ENCODE data around the gene AKR7A2. TPM values are rescaled to one million over a fixed set of nuclear protein-coding genes. Genes with fewer than 3 reads are reported as not detected.

The AKR7A2 gene
- polyA plus RNA-seq, 1 experiment: 47.5 TPM

- no peak overlapping the region for H3K27ac ChIP-seq (ENCODE audit: low read depth, low read length)
- DNase-seq (ENCODE audit: low read depth, low spot score): no peak
- TF ChIP-seq, protein P1, sequence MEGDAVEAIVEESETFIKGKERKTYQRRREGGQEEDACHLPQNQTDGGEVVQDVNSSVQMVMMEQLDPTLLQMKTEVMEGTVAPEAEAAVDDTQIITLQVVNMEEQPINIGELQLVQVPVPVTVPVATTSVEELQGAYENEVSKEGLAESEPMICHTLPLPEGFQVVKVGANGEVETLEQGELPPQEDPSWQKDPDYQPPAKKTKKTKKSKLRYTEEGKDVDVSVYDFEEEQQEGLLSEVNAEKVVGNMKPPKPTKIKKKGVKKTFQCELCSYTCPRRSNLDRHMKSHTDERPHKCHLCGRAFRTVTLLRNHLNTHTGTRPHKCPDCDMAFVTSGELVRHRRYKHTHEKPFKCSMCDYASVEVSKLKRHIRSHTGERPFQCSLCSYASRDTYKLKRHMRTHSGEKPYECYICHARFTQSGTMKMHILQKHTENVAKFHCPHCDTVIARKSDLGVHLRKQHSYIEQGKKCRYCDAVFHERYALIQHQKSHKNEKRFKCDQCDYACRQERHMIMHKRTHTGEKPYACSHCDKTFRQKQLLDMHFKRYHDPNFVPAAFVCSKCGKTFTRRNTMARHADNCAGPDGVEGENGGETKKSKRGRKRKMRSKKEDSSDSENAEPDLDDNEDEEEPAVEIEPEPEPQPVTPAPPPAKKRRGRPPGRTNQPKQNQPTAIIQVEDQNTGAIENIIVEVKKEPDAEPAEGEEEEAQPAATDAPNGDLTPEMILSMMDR (IDR thresholded peaks at IDR 0.05; ENCODE audit: low read depth, low read length): no peak
- POLR2A ChIA-PET: no interaction called here
- H3K9me3 ChIP-seq (ENCODE audit: control insufficient read depth, insufficient read depth, low read length): no peaks in the 10 kb centered on the region; the same call in 1 of the 2 replicates
- CTCF ChIA-PET: interaction anchor here (9.7 kb wide), 1 partner anchor 322 kb away, joined by 45 read pairs; no protein-coding TSS in a partner anchor
- H3K27me3 ChIP-seq (ENCODE audit: control insufficient read depth, insufficient read depth, low read length): no peaks in the 10 kb centered on the region
- H3K4me3 ChIP-seq (ENCODE audit: low read depth, low read length): no peak overlapping the region
Measured at GRCh38 chr1:19339214-19339861, 27.4 kb upstream of the AKR7A2 start.

GRCh38 chr1:19338323-19338762 is 26.4 kb upstream of the AKR7A2 start:
- no peak overlapping the region for H3K4me3 ChIP-seq (ENCODE audit: low read depth, low read length)
- ChIA-PET POLR2A (no interaction called here), CTCF (interaction anchor here (9.7 kb wide), 1 partner anchor 323 kb away, joined by 45 read pairs; no protein-coding TSS in a partner anchor)
- no peaks in the 10 kb centered on the region; the same call in 1 of the 2 replicates for H3K9me3 ChIP-seq (ENCODE audit: control insufficient read depth, insufficient read depth, low read length)
- TF ChIP-seq, protein P1 (IDR thresholded peaks at IDR 0.05; ENCODE audit: low read depth, low read length): 0 out of 2 replicates have a peak, but pooled peaks have one; percentile 12
- H3K27me3 ChIP-seq (ENCODE audit: control insufficient read depth, insufficient read depth, low read length): no peaks in the 10 kb centered on the region
- DNase-seq (ENCODE audit: low read depth, low spot score): no peak
- H3K27ac ChIP-seq (ENCODE audit: low read depth, low read length): no peak overlapping the region

GRCh38 chr1:19337289-19337688 is 25.3 kb upstream of the AKR7A2 start:
- CTCF ChIA-PET: interaction anchor here (1.2 to 9.7 kb wide), 2 partner anchors 317 to 324 kb away, joined by 3 to 45 read pairs; no protein-coding TSS in a partner anchor
- H3K4me3 ChIP-seq (ENCODE audit: low read depth, low read length): no peak overlapping the region

DNA sequence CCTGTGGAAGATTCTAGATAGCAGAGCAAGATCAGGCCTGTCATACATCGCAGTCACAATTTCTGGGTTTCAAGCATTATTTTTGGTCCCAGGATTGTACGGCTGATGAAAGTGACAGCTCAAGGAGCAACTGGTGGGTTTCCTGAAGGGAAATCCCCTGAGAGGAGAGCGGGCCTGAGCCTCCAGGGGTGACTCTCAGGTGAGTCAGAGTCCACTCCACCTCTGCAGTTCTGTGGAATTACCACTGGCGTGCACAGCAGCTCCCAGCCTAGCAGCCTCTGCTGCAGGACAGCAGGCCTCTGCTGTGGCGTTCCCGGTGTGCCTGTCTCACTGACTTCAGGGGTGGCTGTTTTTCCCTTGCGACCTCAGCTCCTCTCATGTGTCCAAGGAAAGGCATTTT is 24.6 kb upstream of the AKR7A2 start:
- CTCF ChIA-PET: interaction anchor here (1.2 to 9.7 kb wide), 2 partner anchors 317 to 324 kb away, joined by 3 to 45 read pairs; no protein-coding TSS in a partner anchor
- no peaks in the 10 kb centered on the region for H3K27me3 ChIP-seq (ENCODE audit: control insufficient read depth, insufficient read depth, low read length)
- H3K27ac ChIP-seq (ENCODE audit: low read depth, low read length): no peak overlapping the region
- POLR2A ChIA-PET: no interaction called here
- no peaks in the 10 kb centered on the region for H3K9me3 ChIP-seq (ENCODE audit: control insufficient read depth, insufficient read depth, low read length)
- TF ChIP-seq, protein P1 (IDR thresholded peaks at IDR 0.05; ENCODE audit: low read depth, low read length): no peak
- H3K4me3 ChIP-seq (ENCODE audit: low read depth, low read length): no peak overlapping the region
- DNase-seq (ENCODE audit: low read depth, low spot score): no peak

More at GRCh38 chr1:19337289-19337688, 25.3 kb upstream of the AKR7A2 start:
- DNase-seq (ENCODE audit: low read depth, low spot score): no peak
- H3K27me3 ChIP-seq (ENCODE audit: control insufficient read depth, insufficient read depth, low read length): no peaks in the 10 kb centered on the region
- no peak overlapping the region for H3K27ac ChIP-seq (ENCODE audit: low read depth, low read length)
- TF ChIP-seq, protein P1 (IDR thresholded peaks at IDR 0.05; ENCODE audit: low read depth, low read length): no peak
- POLR2A ChIA-PET: no interaction called here
- H3K9me3 ChIP-seq (ENCODE audit: control insufficient read depth, insufficient read depth, low read length): no peaks in the 10 kb centered on the region

- TF ChIP-seq, protein P1 (IDR thresholded peaks at IDR 0.05; ENCODE audit: low read depth, low read length): no peak
- POLR2A ChIA-PET: no interaction called here
- CTCF ChIA-PET: no interaction called here
Measured at GRCh38 chr1:19333587-19334354, 21.8 kb upstream of the AKR7A2 start.

More at GRCh38 chr1:19333587-19334354, 21.8 kb upstream of the AKR7A2 start:
- DNase-seq (ENCODE audit: low read depth, low spot score): no peak
- no peak overlapping the region for H3K27ac ChIP-seq (ENCODE audit: low read depth, low read length)
- H3K9me3 ChIP-seq (ENCODE audit: control insufficient read depth, insufficient read depth, low read length): no peaks in the 10 kb centered on the region
- no peaks in the 10 kb centered on the region for H3K27me3 ChIP-seq (ENCODE audit: control insufficient read depth, insufficient read depth, low read length)
- H3K4me3 ChIP-seq (ENCODE audit: low read depth, low read length): no peak overlapping the region
